ENCODE measurements around the gene AMMECR1L. TPM values are rescaled to one million over a fixed set of nuclear protein-coding genes. Genes with fewer than 3 reads are reported as not detected.
A peak's percentile ranks its signal among the peaks of the same experiment; 100 is the strongest.
"Not testable (repeated sequence)": the region's sequence is repeated elsewhere in the genome, so short reads cannot be mapped to it uniquely, and the experiment has no call there.

The AMMECR1L gene
- total and polyA plus RNA-seq, 12 donors, result 7.2 to 18.3 (median 12.5) TPM

GRCh38 chr2:127891811-127892210 lies 6.1 kb upstream of the AMMECR1L start:
- H3K4me1 ChIP-seq (replicated peaks in 1 of 2), result peaks cover 12 to 13% of the 10 kb centered on the region in 2 donors
- no peak overlapping the region for H3K27ac ChIP-seq
- H3K4me3 ChIP-seq, result no peak overlapping the region
- TF ChIP-seq, protein P1, sequence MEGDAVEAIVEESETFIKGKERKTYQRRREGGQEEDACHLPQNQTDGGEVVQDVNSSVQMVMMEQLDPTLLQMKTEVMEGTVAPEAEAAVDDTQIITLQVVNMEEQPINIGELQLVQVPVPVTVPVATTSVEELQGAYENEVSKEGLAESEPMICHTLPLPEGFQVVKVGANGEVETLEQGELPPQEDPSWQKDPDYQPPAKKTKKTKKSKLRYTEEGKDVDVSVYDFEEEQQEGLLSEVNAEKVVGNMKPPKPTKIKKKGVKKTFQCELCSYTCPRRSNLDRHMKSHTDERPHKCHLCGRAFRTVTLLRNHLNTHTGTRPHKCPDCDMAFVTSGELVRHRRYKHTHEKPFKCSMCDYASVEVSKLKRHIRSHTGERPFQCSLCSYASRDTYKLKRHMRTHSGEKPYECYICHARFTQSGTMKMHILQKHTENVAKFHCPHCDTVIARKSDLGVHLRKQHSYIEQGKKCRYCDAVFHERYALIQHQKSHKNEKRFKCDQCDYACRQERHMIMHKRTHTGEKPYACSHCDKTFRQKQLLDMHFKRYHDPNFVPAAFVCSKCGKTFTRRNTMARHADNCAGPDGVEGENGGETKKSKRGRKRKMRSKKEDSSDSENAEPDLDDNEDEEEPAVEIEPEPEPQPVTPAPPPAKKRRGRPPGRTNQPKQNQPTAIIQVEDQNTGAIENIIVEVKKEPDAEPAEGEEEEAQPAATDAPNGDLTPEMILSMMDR (IDR thresholded peaks at IDR 0.05), result no peak
- no peak for TF ChIP-seq POLR2A (IDR thresholded peaks at IDR 0.05)
- no peaks in the 10 kb centered on the region for H3K36me3 ChIP-seq (replicated peaks in 1 of 2)
- H3K9me3 ChIP-seq (replicated peaks in 1 of 3), result no peaks in the 10 kb centered on the region
- no peak for DNase-seq
- WGBS, 4 donors, result 56 to 68% (median 64%) methylated on average over 5 of the region's 5 CpGs
- no peaks in the 10 kb centered on the region for H3K27me3 ChIP-seq
- intact Hi-C loops (cut with DNase I), result no loop called here

DNA sequence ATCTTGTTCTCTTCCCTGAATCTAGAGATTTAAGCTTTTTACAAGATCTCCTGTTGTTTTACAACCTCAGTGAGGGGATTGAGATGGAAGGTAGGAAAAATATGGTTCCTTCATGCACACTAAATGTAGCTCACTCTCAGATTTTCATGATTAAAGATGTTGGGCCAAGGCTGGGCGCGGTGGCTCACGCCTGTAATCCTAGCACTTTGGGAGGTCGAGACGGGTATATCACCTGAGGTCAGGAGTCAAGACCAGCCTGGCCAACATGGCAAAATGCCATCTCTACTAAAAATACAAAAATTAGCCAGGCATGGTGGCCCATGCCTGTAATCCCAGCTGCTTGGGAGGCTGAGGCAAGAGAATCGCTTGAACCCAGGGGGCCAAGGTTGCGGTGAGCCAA lies 5.0 kb upstream of the AMMECR1L start:
- H3K9me3 ChIP-seq (replicated peaks in 1 of 3); H3K36me3 ChIP-seq (replicated peaks in 1 of 2); intact Hi-C loops (cut with DNase I); H3K27me3 ChIP-seq; H3K27ac ChIP-seq; DNase-seq; H3K4me3 ChIP-seq: not testable (repeated sequence)
- H3K4me1 ChIP-seq (replicated peaks in 1 of 2), result peaks cover 12 to 13% of the 10 kb centered on the region in 2 donors
- 91 to 97% (median 93%) methylated on average over 7 of the region's 7 CpGs for WGBS, 4 donors

DNA sequence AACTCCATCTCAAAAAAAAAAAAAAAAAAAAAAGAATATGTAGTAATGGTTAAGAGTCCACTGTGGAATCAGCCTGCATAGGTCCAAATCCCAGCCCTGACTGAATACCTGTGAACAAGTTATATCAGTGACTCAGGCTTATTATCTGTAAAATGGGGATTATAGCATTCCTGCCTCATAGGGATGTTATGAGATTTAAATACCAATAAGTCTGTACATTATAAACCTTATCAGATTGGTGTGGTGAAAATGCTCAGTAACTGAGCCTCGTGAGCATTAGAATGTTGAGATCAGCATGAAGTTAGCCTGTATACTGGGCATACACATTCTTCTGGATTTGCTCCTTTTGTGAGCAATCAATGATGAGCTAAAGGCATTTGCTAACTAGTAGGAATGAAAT lies 3.0 kb upstream of the AMMECR1L start:
- intact Hi-C loops (cut with DNase I), result no loop called here
- Histone ChIP-seq H3K4me3 (no peak overlapping the region), H3K9me3 (replicated peaks in 1 of 3) (no peaks in the 10 kb centered on the region), H3K36me3 (replicated peaks in 1 of 2) (no peaks in the 10 kb centered on the region), H3K4me1 (replicated peaks in 1 of 2) (peaks cover 21 to 22% of the 10 kb centered on the region in 2 donors), H3K27me3 (no peaks in the 10 kb centered on the region), H3K27ac (no peak overlapping the region)
- TF ChIP-seq, protein P1 (IDR thresholded peaks at IDR 0.05), result no peak
- no peak for TF ChIP-seq POLR2A (IDR thresholded peaks at IDR 0.05)
- no peak for DNase-seq
- whole genome bisulfite sequencing, 4 donors, result 98 to 100% (median 100%) methylated on average over 1 of the region's 1 CpG

DNA sequence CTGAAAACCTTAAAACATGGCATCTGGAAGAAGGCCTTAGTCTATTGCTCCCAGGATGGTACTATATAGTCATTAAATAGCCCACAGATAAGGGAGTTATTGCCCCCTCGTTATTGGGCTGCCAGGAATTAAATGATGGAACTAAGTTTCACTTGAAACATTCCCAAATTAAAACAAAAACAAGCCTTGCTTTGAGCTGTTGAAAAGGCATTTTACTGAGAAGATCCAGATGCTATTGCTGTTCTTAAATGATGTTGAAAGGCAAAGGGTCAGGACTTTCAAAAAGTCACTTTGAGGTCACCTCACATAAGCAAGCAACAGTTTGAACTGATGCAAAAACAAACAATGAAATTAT lies 2.0 kb upstream of the AMMECR1L start:
- H3K27me3 ChIP-seq, result no peaks in the 10 kb centered on the region
- peak overlapping the region in 1 of 4 donors; percentile 93 for H3K4me3 ChIP-seq
- H3K27ac ChIP-seq, result peak overlapping the region; percentile 7 to 75 (median 56)
- 10 to 22% (median 17%) methylated on average over 1 of the region's 1 CpG for WGBS, 4 donors
- H3K9me3 ChIP-seq (replicated peaks in 1 of 3), result no peaks in the 10 kb centered on the region
- DNase-seq, result no peak
- peaks cover 0 to 2% of the 10 kb centered on the region in 2 donors for H3K36me3 ChIP-seq (replicated peaks in 1 of 2)
- TF ChIP-seq POLR2A (IDR thresholded peaks at IDR 0.05), result no peak
- TF ChIP-seq, protein P1 (IDR thresholded peaks at IDR 0.05), result no peak
- intact Hi-C loops (cut with DNase I), result no loop called here
- peaks cover 21 to 29% of the 10 kb centered on the region in 2 donors for H3K4me1 ChIP-seq (replicated peaks in 1 of 2)

- 18 to 26% (median 21%) methylated on average over 8 of the region's 8 CpGs for WGBS, 4 donors
- Histone ChIP-seq H3K4me1 (replicated peaks in 1 of 2) (peaks cover 21 to 34% of the 10 kb centered on the region in 2 donors), H3K4me3 (peak overlapping the region in 1 of 4 donors; percentile 93), H3K27ac (peak overlapping the region; percentile 26 to 75 (median 58)), H3K27me3 (no peaks in the 10 kb centered on the region), H3K9me3 (replicated peaks in 1 of 3) (no peaks in the 10 kb centered on the region), H3K36me3 (replicated peaks in 1 of 2) (peaks cover 0 to 7% of the 10 kb centered on the region in 2 donors)
- no peak for TF ChIP-seq POLR2A (IDR thresholded peaks at IDR 0.05)
- TF ChIP-seq, protein P1 (IDR thresholded peaks at IDR 0.05), result no peak
- intact Hi-C loops (cut with DNase I), result no loop called here
- peak in 5 of 7 donors; percentile 33 to 72 (median 46) for DNase-seq
Observed at GRCh38 chr2:127887082-127887775, 1.5 kb upstream of the AMMECR1L start.

- intact Hi-C loops (cut with DNase I); DNase-seq; H3K9me3 ChIP-seq (replicated peaks in 1 of 3); H3K36me3 ChIP-seq (replicated peaks in 1 of 2); H3K27me3 ChIP-seq: not testable (repeated sequence)
- WGBS, 4 donors, result 0 to 4% (median 0%) methylated on average over 1 to 24 of the region's 32 CpGs
- Histone ChIP-seq H3K4me1 (replicated peaks in 1 of 2) (peaks cover 26 to 41% of the 10 kb centered on the region in 2 donors), H3K4me3 (peak overlapping the region in 2 of 4 donors; percentile 56 to 93), H3K27ac (peak overlapping the region; percentile 43 to 97 (median 92))
Observed at GRCh38 chr2:127886593-127886935, 808 bp upstream of the AMMECR1L start.
